GM21529 (cell line): Measurements from ENCODE around the gene S100PBP.

Source experiments
- ATAC-seq: cut with Tn5 transposase; IDR thresholded peaks from one replicate; pipeline ENCODE4 v1.9.1; 2021; ENCODE audit not compliant: unreplicated experiment

S100PBP gene

GRCh38 chr1:32825181-32825580 is 7.7 kb downstream of the S100PBP start:
- ATAC-seq: no peak

- no peak for ATAC-seq
Measured at GRCh38 chr1:32828341-32828740, 10.9 kb downstream of the S100PBP start.

GRCh38 chr1:32830092-32830852 is 12.8 kb downstream of the S100PBP start:
- ATAC-seq: no peak

DNA sequence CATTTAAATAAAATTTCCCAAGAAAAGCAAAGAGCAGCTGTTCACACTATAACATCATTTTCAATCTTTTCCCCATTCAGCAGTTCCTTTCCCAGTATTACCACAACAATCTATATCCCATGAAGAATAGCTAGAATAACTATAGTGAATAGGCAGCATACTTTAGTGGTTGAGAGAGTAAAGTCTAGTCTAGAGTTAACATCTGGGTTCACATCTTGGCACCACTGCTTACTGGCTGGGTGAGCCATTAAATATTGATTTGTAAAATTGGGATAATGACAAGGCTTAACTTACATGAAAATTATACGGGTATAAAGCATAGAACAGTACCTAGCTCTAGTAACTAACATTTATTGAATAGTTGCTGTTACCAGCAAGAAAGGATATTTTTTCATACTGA is 14.4 kb downstream of the S100PBP start:
- ATAC-seq: no peak

GRCh38 chr1:32848354-32849063 is 31.1 kb downstream of the S100PBP start:
- no peak for ATAC-seq

DNA sequence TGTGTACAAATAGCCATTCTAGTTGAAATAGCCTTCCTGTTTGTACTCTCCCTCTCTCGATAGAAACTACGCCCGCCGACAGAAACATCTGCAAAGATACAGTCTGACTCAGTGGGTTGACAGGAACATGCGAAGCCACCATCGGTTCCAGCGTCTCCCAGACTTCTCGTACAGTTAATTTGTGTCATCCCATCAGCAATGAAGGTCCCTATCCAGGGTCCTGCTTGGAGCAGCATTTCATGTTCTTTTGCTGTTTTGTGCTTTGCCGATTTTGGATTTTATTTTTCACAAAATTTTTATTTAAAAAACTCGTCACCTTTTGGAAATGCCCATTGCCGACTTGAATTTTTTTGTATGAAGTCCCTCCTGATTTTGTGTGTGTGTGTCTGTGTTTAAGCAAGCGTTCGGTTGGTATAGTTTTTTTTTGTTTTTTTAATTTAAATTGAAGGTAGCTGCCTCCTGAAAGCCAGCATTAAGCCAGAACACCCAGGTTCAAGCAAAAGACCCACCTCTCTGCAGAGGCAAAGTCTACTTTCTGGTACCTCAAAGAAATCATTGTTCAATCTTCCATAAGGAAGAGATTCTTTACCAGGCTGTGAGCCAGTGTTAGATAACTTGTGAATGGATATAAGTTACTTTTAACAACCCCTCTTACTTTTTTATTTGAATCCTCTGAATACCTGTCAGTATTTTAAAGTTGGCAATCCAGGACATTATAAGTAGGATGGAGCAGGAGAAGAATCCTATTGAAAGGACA is 38.6 kb downstream of the S100PBP start:
- ATAC-seq: no peak

GRCh38 chr1:32858136-32858535 is 40.7 kb downstream of the S100PBP start:
- ATAC-seq: no peak

DNA sequence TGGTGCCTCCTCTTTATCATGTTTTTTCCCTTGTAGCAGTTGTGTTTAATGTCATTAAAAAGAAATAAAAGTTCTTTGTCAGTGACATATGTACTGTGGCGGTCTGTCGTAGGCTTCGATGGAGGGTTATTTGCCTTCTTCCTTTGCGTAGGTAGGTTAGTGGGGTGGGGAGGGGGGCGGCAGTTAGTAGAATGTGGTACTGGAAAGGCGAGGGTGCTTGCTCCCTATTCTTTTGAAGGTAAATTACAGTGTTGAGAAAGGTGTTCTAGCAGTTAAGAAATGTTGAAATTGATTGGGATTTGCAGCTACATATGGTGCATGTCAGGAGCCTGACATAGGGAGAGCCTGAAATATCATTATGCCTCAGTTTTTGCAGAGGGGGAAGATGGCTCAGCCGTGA is 41.3 kb downstream of the S100PBP start:
- ATAC-seq: no peak

- ATAC-seq: no peak
Measured at GRCh38 chr1:32859915-32860314, 42.5 kb downstream of the S100PBP start.

- no peak for ATAC-seq
Measured at GRCh38 chr1:32860566-32860965, 43.1 kb downstream of the S100PBP start.

GRCh38 chr1:32861904-32862695 is 44.6 kb downstream of the S100PBP start:
- ATAC-seq: no peak

- no peak for ATAC-seq
Measured at GRCh38 chr1:32863218-32863880, 45.9 kb downstream of the S100PBP start.

- ATAC-seq: no peak
Measured at GRCh38 chr1:32863881-32864245, 46.4 kb downstream of the S100PBP start.

- ATAC-seq: no peak
Measured at GRCh38 chr1:32864375-32865019, 47.0 kb downstream of the S100PBP start.

DNA sequence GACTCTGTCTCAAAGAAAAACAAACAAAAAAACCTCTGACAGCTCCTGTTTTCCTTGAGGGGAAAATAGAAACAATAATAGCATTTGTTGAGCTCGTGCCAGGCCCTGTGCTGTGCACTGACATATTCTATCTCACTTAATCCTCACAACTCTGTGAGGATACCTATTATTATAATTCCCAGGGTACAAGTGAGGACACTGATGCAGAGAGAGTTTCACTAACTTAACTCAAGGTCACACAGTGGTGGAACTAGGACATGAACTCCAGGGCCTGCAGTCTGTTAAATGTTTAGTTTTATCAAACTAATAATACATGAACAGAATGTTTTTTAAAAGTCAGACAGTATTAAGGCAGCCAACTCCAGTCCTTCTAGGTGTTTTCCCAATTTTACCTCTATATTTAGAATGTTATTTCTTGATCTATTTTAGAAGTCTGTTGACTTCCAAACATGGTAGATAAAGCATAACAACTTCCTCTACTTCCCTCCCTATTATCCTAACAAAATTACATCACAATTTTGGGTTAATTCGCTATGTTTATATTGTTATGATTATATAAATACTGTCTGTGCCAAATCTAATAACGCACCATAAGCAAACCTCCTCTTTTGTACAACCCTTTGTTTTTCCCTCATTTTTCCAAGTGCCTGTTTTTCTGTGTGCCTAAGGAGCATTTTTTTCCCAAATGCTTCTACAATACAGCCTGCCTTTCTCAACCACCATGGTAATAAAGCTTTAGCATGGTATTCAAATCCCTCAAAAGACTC is 48.4 kb downstream of the S100PBP start:
- ATAC-seq: no peak

GRCh38 chr1:32867151-32867550 is 49.7 kb downstream of the S100PBP start:
- ATAC-seq: no peak

DNA sequence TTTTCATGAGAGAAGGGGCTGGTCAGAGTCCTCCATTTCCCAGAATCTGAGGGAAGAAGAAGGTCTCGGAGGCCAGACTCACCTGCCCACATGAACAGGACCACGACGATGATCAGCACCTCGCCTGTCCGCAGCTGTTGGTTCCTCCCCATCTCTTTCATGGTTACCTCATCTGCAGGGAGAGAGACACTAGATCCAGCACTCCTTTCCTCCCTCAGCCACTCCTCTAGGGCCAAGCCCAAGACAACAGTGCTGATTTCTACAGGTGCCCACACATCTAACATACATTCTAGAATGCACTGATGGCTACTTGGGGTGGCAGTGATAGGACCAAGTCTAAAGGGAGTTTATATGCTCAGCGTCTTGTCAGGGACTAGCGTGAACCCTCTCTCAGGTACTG is 50.2 kb downstream of the S100PBP start:
- ATAC-seq: no peak

DNA sequence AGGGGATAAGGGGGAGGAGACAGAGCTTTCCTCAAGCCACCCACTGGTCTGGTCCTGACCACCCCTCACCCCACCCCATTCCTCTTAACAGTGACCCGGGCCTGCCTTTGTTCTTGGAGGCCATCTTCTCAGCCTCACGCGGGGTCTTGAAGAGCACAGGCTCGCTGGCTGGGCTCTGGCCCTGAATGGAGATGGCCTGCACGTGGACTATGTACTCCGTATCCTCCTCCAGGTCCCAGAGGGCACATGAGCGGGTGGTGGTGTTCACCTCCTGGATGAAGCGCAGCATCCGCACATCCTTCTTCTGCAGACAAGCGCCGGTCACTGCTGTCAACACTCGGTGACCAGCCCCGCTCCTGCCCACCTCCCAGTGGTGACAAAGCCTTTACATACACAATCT is 50.6 kb downstream of the S100PBP start:
- ATAC-seq: no peak

DNA sequence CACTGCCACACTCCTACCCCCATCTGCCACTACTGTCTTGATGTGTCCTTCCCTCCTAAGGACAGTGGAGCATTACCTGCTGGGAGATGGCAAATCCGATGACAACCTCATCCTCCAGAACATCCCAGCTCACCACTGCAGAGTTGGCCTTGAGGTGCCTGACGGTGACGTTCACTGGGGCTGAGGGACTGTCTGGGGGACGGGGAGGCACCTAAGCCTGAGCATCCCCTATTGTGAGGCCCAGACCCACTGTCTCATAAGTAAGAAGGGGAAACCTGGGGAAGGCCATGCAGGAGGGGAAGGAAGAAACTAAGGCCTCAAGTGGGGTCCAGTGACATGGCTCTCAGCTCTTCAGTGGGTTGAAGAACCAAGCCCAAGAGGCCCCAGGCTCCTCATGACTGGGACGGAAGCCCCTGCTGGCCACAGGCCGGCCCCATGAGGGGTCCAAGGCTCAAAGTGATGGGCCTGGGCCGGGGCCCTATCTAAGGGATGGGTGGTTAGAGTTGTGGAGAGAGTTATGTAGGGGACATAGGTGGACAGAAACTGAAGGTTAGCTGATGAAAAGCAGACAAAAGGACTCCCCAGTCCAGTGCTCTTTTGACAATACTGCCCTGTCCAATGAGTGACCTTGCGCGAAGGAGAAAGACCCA is 51.5 kb downstream of the S100PBP start:
- no peak for ATAC-seq
